GM18868 (cell line): ENCODE data around the gene EHBP1.
A peak's percentile ranks its signal among the peaks of the same experiment; 100 is the strongest.

ENCODE experiments used
- ATAC-seq: cut with Tn5 transposase; IDR thresholded peaks from one replicate; pipeline ENCODE4 v1.9.1; 2021; ENCODE audit warnings: mild to moderate bottlenecking, moderate library complexity; ENCODE audit not compliant: unreplicated experiment

The EHBP1 gene

DNA sequence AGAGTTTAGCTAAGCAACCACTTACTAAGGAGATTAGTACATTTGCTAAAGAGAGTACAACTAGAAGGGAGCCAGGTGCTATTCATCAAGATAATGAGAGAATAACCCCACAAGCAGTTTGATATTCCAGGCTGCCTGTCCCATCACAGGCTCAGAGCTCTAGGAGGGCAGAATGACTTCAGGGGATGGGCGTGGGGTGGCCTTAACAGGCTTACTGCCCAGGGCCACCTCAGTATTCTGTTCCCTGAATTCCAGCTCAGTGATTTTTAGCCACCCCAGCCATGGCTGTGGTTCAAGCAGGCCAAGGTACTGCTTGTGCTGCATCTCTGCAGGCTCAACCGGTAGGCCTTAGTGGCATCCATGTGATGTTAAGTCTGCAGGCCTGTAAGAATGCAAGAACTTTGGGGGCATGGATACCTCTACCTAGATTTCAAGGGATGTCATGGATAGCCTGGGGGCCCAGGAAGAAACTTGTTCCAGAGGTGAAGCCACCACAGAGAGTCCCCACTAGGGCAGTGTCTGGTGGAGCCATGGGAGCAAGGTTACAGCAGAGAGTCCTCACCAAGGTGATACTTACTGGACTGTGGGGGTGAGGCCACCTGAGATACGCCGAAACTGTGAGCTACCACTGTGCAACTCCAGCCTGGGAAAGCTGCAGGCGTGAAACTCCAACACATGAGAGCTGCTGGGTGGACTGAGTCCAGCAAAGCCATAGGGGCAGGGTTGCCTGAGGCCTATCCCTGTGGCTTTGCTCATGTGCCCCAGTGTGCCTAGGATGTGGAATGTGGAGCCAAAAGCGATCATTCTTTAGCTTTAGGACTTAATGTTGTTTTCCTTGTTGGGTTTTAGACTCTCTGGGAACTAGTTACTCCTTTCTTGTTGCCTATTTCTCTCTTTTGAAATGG lies 107.7 kb downstream of the EHBP1 start:
- no peak for ATAC-seq

DNA sequence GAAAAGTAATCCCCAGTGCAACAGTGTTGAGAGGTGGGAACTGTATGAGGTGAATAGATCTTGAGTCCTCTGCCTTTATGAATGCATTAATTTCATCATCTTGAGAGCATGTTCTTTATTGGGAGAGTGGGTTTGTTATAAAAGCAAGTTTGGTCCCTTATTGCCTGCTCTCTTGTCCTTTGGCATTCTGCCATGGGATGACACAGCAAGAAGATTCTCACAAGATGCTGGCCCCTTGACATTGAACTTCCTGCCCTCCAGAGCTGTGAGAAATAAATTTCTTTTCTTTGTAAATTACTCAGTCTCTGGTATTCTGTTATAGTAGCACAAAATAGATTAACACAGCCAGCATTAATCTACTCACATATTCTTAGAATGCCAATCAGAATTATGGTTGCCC lies 108.6 kb downstream of the EHBP1 start:
- no peak for ATAC-seq

DNA sequence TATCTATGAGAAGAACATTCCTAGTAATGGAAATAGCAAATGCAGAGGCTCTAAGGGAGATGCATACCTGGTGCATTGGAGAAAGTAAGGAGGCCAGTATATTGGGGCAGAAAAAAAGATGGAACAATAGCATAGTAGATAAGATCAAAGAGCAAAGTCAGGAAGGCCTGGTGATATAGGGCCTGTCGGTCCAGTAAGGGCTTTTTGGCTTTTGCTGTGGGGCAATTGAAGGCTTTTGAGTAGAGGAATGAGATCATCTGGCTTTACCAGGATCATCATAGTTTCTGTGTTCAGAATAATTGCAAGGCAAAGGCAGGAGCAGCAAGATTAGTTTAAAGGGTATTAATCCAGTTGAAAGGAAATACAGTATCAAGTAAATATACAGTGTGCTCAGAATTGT lies 111.8 kb downstream of the EHBP1 start:
- no peak for ATAC-seq

DNA sequence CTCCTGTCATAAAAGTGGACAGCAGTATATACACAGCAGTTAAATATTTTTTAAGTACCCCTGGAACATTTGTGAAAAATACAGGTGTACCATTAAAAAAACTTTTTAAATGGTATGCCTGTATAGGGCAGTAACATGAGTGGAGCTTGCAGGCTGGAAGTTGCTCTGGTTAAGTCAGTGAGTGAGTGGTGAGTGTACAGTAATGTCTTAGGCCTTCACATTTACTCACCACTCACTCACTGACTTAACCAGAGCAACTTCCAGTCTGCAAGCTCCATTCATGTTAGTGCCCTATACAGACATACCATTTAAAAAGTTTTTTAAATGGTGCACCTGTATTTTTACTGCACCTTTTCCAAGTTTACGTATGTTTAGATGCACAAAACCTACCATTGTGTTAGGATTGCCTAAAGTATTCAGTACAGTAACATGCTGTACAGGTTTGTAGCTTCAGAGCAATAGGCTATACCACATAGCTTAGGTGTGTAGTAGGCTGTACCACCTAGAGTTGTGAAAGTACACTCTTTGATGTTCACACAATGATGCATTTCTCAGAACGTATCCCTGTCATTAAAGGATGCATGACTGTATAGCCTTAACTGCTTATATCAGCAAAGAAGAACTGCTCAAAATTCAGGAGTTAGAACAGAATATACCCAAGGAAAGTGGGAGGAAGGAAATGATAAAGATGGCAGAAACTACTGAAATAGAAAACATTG lies 112.6 kb downstream of the EHBP1 start:
- ATAC-seq, result no peak

DNA sequence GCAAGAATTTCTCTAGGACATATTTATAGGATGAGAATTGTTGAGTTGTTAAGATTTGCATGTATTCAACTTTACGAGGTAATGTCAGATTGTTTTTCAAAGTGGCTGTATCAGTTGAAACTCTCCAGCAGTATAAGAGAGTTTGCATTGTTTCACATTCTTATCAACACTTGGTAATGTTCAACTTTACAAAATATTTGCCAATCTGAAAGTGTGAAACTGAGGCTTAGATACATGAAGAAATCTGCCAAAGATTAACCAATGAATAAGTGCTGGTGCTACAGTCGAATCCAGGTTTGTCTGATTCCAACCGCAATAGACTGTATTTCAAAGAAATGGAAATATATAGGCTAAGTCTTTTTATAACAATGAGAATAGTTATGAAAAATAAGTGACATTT lies 117.0 kb downstream of the EHBP1 start:
- no peak for ATAC-seq

DNA sequence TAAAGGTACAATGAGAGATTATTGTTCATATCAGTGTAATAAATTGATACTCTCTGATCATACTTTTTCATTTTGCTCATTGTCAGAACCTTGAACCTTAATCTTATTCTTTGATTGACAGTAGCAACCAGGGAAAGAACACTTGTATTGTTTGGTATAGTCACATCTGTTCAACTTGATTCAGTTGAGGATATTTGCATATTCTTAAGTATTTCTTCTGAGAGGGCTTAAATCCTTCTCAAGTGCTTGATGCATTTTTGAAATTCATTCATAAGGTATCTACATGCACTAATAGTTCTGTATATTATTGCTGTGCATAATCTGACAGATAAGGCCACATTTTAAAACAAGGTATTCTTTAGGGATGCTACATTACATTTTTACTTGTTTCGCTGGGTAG lies 118.9 kb downstream of the EHBP1 start:
- ATAC-seq, result no peak

DNA sequence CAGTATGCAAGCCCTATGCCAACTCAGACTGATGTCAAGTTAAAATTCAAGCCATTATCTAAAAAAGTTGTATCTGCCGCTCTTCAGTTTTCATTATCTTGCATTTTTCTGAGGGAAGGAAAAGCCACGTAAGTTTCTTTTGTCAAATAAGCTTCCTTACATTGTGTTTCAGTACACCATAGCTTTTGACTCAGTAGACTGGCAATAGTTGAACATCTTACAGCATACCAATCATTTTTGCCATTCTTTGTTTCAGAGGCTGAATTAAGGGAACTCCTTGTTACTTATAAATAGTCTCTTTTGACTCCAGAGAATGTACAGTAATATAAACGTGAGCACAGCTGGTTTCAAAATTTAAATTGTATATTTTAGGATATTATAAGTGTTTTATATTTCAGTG lies 120.6 kb downstream of the EHBP1 start:
- no peak for ATAC-seq

DNA sequence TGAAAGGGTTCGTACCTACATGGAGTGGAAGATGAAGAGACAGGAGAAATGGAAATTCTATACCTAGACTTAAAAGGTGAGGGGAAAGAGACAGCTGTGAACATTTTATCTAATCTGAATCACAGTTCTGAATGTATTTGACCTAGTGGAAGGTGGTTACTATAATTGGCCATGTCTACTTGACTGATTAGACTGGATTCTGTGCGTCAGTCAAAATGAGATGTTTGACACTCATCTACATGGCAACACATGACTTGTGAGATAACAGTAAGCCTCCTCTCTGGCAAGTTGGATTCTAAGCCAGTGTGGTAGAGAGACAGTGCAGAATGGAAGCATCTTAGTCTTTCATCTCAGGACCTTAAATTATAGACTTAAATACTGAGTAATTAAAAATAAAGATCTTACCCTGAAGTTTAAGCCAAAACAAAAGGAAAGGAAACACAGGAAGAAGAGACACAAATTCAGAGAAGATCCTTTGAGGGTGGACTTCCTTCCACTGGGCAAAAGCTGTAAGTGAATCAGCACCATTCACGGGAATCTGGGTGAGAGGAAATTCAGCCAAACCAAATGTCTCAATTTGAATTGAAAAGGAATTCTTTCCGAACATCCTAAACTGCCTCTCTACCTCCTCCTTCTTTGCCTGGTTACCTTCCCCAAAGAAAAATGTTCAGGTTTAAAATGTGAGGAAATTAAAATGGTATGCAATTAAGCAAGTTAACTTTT lies 121.6 kb downstream of the EHBP1 start:
- no peak for ATAC-seq

DNA sequence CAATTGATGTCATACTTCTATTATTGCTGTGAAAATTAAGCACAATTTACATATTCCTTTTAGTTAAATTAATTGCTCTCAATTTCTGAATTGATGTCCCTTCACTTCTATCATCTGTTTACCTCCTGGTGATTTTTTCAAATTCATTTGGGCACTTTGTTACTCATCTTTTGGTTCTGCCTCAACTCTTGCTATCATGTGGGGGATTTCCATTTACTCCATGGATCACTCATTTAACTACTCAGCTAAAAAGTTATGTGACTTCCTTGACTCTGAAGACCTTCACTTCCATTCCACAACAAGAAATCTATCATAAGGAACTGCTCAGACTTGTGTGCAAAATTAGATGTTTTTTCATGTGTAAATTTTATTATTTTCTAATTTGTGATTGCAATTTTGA lies 126.2 kb downstream of the EHBP1 start:
- peak; percentile 89 for ATAC-seq

DNA sequence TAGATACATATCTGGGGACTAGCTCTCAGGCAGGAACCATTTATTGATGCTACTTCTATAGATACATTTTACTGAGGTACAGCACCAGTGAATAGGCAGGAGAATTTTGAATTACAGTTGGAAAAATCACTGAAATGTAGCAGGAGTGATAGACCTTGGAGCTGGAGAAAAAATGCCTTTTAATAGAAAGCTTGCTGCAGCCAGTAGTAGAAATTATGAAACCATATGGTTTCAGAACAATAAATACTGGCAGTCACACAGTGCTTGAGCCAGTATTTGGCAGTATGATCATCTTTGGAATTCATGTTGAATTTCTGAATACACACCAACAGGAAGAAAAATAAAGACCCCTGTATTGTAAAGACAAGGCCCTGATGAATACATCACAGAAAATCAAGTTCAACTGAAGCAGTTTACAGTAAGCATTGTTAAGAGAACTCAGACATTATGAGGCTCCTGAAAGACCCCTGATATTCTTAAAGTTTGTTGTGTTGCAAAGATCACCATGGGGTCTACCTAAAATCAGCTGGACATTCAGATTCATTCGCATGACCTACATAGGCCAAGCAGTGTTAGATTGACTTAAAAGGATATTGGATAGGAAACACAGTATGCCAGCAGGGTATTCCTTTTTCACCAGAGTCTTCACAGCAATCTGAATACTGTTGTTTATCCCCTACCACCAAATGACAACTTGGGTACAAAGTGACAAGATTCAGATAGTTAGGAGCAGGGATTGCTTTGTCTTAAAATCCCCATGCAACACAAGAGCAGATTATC lies 139.0 kb downstream of the EHBP1 start:
- no peak for ATAC-seq

DNA sequence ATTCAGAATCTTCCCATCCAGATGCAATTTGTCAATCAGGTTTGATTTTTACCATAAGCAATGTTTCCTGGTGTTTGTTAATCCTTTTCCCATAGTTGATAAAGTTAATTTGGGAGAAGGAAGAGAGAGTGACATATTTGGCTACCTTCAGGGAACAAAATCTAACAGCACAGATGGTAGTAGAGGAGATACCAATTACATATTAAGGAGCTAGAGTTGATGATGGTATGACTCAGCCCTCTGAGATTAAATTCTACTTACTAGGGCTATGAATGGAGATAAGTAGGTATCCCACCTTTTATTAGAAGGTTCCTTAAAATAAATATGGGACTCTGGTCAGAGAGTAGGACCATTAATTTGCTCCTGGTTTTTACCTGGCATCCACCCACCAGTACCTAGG lies 139.7 kb downstream of the EHBP1 start:
- ATAC-seq, result no peak

DNA sequence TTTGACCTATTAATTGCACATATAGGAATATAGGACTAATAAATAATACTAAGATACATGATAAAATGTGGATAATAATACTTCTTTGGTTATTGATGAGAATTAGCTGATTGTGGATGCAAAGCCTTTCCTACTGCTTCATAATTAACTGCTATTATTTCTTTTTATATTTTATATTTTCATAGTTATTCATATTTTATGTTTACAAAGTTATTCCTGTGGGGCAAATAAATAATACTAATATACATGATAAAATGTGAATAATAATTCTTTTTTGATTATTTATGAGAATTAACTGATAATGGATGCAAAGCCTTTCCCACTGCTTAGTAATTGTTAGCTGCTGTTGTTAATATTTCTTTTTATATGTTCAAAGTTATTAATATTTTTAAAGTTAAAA lies 146.7 kb downstream of the EHBP1 start:
- ATAC-seq, result no peak

DNA sequence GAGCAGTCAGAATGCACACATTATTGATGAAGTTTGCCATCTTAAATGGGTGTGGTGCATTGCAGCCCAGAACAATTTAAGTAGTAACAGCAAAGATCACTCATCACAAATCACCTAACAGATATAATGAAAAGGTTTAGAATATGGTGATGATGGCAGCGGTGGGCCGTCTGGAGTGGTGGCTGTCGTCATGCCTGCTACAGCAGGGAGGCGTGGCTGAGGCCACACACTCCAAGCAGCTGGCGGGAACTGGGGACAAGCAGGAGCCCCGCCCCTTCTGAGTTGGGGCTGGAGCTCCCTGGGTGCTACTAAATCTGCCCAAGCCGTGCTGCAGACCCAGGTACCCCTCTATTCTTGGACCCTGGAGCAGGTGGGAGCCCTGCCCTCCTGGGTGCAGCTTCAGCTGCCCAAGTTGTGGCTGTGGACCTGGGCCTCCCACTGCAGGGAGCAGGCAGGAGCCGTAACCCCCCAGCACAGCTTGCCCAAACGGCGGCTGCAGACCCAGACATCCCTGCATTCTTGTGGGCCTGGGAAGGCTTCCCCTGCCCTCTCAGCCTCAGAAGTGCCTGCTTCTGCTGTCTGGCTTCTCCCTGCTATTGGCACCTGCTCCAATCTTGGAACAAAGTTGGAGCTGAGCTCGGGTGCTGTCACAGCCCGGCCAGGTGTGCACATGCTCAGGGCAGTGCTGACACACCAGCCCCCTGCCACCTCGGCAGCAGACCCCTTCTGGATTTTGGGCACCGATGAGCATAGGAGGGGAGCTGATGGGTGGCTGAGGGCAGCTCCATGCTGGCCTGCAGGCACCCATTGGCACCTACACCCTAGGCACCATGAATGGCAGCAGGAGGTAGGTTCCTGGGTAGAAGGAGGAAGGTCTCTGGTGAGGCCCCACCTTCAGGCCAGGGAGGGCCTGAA lies 149.3 kb downstream of the EHBP1 start:
- ATAC-seq, result no peak

DNA sequence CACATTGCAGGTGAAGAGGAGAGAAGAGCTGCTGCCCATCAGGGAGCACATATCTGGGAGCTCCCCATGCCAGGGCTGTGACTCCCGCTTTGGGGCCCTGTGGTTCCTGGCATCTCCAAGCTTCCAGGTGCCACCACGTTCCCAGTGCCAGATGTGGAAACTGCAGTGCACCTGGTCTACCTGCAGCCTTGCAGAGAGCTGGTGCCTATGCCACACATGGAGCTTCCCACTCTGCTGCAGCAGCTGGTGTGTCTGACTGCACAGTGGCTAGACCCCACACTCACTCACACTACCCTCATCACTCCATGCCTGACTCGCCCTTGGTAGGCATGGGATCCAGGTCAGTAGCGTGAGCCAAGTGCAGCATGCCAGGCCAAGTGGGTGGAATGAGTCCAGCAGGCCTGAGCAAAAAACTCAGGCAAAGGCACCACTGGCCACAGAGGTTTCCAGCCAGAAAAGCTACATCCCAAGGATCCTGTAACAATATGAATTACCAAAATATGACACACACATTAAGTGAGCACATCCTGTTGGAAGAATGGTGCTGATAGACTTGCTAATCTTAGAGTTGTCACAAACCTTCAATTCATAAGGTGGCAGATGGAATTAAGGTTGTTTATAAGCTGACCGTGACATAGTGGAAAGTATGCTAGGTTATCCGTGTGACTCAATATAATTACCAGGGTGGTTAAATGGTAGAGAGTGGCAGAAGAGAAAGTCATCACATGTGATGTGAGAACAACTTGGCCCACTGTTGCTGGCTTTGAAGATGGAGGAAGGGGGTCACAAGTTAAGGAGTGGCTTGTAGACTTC lies 150.9 kb downstream of the EHBP1 start:
- ATAC-seq, result no peak

DNA sequence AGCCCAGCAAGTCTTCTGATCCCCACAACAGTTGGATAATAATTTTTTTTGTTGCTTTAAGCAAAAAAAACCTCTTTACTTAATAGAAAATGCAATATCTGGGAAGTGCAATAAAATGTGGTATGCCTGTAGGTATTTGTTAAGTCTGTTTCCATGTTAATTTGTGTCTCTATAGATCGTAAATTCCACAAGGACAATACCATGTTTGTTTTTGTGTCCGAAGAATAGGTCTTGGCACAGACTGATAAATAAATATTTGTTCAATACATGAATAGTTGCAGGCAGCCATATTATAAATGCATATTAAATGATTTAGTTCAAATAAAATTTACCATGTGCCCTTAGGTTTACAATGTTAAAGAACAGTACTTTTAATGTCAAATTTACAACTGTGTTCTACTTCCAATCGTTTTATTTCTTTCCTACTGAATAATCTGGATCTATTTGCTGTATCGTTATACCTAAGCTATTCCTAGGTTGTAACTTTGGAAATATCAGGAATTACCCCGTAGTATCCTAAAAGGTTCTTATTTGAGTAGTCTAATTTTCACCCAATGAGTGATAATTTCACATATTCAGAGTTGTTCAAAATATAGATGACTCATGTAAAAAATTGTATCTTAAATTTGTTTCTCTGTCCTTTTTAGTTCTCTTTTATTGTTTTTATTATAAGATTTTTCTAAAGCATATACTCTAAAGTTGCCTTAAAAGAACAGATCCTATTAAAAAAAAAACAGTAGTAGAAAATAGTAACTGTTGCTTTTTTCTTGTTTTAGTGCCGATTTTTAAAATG lies 151.8 kb downstream of the EHBP1 start:
- no peak for ATAC-seq

DNA sequence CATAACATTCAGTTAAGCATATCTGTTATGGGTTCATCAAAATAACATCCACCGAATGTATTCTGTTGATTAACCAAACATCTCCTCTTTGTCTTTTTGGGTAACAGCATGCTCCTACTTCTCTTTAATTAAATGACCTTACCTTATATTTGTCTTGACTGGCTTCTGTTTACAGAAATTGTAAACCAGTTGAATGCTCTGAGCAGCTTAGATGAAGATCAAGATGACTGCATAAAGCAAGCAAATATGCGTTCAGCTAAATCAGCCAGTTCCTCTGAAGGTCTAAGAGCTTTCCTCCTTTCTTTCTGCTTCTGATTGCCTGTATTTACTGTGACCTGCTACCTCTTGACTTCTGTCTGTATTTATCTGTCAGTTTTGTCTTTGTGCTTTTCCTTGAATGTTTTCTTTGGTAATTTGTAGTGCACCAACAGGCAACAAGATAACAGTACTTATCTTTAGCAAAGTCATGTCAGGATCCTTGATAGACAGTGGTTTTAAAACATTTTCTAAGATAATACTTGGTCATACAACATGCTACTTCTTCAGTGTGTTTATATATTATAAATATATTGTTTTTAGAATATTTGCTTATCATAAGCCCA lies 152.8 kb downstream of the EHBP1 start:
- ATAC-seq, result no peak

DNA sequence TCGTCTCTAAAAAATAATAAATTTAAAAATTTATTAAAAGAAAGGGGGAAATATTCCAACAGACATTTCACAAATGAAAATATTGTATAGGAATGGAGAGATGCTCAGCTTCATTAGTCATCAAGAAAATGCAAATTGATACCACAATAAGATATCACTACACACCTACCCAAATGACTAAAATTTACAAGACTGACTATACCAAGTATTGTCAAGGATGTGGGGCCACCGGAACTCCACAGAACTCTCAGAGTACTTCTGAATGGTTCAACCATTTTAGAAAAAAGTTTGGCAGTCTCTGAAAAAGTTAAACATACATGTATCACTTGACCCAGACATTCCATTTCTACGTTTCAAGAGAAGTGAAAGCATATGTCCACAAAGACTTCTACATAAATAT lies 163.4 kb downstream of the EHBP1 start:
- no peak for ATAC-seq

DNA sequence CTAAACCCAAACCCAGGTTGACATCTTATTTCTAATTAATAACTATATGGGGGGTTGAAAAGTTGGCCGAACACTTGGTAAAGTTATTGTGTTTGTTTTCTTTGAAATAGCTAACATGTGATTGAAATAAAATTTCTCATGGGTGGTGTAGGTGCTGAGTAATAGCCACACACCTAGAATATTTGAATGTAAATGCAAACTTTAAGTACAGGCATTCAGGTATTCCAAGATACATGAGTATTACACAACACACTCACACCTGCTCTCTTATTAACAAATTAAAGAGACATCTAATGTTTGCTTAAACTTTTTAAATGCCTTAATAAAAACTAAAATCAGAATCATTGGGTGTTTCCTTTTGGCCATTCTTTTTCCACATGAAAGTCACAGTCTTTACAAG lies 165.5 kb downstream of the EHBP1 start:
- no peak for ATAC-seq
